ENCODE data around the gene MEX3C. TPM values are rescaled to one million over a fixed set of nuclear protein-coding genes. Genes with fewer than 3 reads are reported as not detected.

The MEX3C gene
- total RNA-seq, 2 donors from 2014 or later: 16.5 to 16.6 TPM

DNA sequence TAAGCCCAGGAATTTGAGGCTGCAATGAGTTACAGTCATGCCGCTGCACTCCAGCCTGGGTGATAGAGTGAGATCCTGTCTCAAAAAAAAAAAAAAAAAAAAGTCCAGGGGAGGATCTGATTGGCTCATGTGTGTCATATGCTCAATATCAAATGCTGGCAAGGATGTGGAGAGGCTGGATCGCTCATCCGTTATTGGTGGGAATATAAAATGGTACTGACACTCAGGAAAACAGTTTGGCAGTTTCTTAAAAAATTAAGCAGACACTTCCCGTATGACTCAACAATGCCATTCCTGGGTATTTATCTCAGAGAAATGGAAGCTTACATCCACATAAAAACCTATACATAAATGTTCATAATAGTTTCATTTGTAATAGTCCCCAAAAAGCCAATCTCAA is 68.9 kb downstream of the MEX3C start:
- Histone ChIP-seq H3K4me1 (no peaks in the 10 kb centered on the region), H3K4me3 (no peak overlapping the region), H3K27ac (no peak overlapping the region), H3K36me3 (replicated peaks in 1 of 2; ENCODE audit: insufficient read depth in 1 of 2, low read depth in 2 of 2) (no peaks in the 10 kb centered on the region), H3K27me3 (no peaks in the 10 kb centered on the region), H3K9me3 (no peaks in the 10 kb centered on the region)
- 87 to 88% methylated on average over 4 of the region's 4 CpGs for WGBS, 2 donors
- no peak for TF ChIP-seq POLR2A (IDR thresholded peaks at IDR 0.05)
- TF ChIP-seq, protein P1, sequence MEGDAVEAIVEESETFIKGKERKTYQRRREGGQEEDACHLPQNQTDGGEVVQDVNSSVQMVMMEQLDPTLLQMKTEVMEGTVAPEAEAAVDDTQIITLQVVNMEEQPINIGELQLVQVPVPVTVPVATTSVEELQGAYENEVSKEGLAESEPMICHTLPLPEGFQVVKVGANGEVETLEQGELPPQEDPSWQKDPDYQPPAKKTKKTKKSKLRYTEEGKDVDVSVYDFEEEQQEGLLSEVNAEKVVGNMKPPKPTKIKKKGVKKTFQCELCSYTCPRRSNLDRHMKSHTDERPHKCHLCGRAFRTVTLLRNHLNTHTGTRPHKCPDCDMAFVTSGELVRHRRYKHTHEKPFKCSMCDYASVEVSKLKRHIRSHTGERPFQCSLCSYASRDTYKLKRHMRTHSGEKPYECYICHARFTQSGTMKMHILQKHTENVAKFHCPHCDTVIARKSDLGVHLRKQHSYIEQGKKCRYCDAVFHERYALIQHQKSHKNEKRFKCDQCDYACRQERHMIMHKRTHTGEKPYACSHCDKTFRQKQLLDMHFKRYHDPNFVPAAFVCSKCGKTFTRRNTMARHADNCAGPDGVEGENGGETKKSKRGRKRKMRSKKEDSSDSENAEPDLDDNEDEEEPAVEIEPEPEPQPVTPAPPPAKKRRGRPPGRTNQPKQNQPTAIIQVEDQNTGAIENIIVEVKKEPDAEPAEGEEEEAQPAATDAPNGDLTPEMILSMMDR (IDR thresholded peaks at IDR 0.05): no peak
- no peak for DNase-seq
- intact Hi-C loops (cut with DNase I): no loop called here
- ATAC-seq: no peak

DNA sequence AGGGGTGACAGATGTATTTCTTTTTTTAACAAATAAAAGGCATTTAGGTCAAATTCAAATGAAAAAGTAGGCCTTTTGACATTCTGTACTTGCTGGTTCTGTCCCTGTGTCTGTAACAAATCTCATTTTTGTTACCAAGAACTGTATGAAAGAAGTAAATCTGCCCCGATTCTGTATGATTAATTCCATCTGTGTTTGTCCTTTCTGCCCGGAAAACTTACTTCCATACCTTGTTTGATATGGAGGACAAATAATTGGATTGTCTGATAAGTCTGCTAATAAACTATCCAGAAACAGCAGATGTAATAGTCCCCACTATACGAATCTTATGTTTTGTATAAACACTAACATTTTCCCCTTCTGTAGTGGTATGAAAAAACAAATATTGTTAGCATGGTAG is 69.8 kb downstream of the MEX3C start:
- TF ChIP-seq, protein P1 (IDR thresholded peaks at IDR 0.05): no peak
- TF ChIP-seq POLR2A (IDR thresholded peaks at IDR 0.05): no peak
- intact Hi-C loops (cut with DNase I): no loop called here
- H3K9me3 ChIP-seq: no peaks in the 10 kb centered on the region
- DNase-seq: no peak
- H3K27me3 ChIP-seq: no peaks in the 10 kb centered on the region
- H3K36me3 ChIP-seq (replicated peaks in 1 of 2; ENCODE audit: insufficient read depth in 1 of 2, low read depth in 2 of 2): no peaks in the 10 kb centered on the region
- H3K27ac ChIP-seq: no peak overlapping the region
- H3K4me1 ChIP-seq: no peaks in the 10 kb centered on the region
- WGBS, 2 donors: 31 to 42% methylated on average over 3 of the region's 3 CpGs
- H3K4me3 ChIP-seq: no peak overlapping the region
- ATAC-seq: no peak

- H3K36me3 ChIP-seq (replicated peaks in 1 of 2; ENCODE audit: insufficient read depth in 1 of 2, low read depth in 2 of 2): no peaks in the 10 kb centered on the region
- H3K9me3 ChIP-seq: no peaks in the 10 kb centered on the region
- H3K4me3 ChIP-seq: no peak overlapping the region
- no peaks in the 10 kb centered on the region for H3K27me3 ChIP-seq
- ATAC-seq (no peak), DNase-seq (no peak)
- no peak overlapping the region for H3K27ac ChIP-seq
- 87 to 93% methylated on average over 2 of the region's 2 CpGs for WGBS, 2 donors
- no peak for TF ChIP-seq POLR2A (IDR thresholded peaks at IDR 0.05)
- TF ChIP-seq, protein P1 (IDR thresholded peaks at IDR 0.05): no peak
- intact Hi-C loops (cut with DNase I): no loop called here
- no peaks in the 10 kb centered on the region for H3K4me1 ChIP-seq
Measured at GRCh38 chr18:51125976-51126375, 71.5 kb downstream of the MEX3C start.

Other genes with a start within 250 kb of the MEX3C start
- 10 to 100 TPM in 1 of 2 donors, 1 to 10 TPM in 1; 9.6 to 10.2 TPM for gene ELAC1, start 229.6 kb downstream of the MEX3C start, total RNA-seq
- 100 to 1,000 TPM in 1 of 2 donors, 10 to 100 TPM in 1; 78.6 to 173 TPM for gene SMAD4, start 167.5 kb downstream of the MEX3C start, total RNA-seq